ENCODE results near the gene LAMB3.

GRCh38 chr1:209607795-209608178 lies 44.4 kb downstream of the LAMB3 start:
- TF ChIP-seq CTCF (IDR thresholded peaks at IDR 0.05) (no peak), POLR2AphosphoS5 (IDR thresholded peaks at IDR 0.05) (no peak), POLR2A (IDR thresholded peaks at IDR 0.05) (no peak), EP300 (IDR thresholded peaks at IDR 0.05) (no peak)
